ENCODE results near the gene CPT1C.
A peak's percentile ranks its signal among the peaks of the same experiment; 100 is the strongest.

CPT1C gene

GRCh38 chr19:49681830-49682229, 9.1 kb upstream of the CPT1C start:
- no peak for DNase-seq (ENCODE audit: low spot score)

- DNase-seq (ENCODE audit: low spot score) = no peak
Measured at GRCh38 chr19:49682274-49682673, 8.6 kb upstream of the CPT1C start.

GRCh38 chr19:49683814-49684250, 7.1 kb upstream of the CPT1C start:
- no peak for DNase-seq (ENCODE audit: low spot score)

- no peak for DNase-seq (ENCODE audit: low spot score)
Measured at GRCh38 chr19:49684251-49684982, 6.5 kb upstream of the CPT1C start.

GRCh38 chr19:49684983-49685553, 5.8 kb upstream of the CPT1C start:
- DNase-seq (ENCODE audit: low spot score) = no peak

- no peak for DNase-seq (ENCODE audit: low spot score)
Measured at GRCh38 chr19:49685845-49686332, 5.0 kb upstream of the CPT1C start.

- no peak for DNase-seq (ENCODE audit: low spot score)
Measured at GRCh38 chr19:49686503-49687088, 4.3 kb upstream of the CPT1C start.

GRCh38 chr19:49687150-49687549, 3.8 kb upstream of the CPT1C start:
- no peak for DNase-seq (ENCODE audit: low spot score)

- DNase-seq (ENCODE audit: low spot score) = no peak
Measured at GRCh38 chr19:49687566-49688316, 3.2 kb upstream of the CPT1C start.

GRCh38 chr19:49688531-49689132, 2.3 kb upstream of the CPT1C start:
- DNase-seq (ENCODE audit: low spot score) = no peak

GRCh38 chr19:49689133-49690078, 1.5 kb upstream of the CPT1C start, which contains the start of gene ADM5:
ADM5 (plus strand) TSS chr19:49689594; CDS start chr19:49689838, 244 bp downstream.
- DNase-seq (ENCODE audit: low spot score) = peak; percentile 21

- DNase-seq (ENCODE audit: low spot score) = no peak
Measured at GRCh38 chr19:49690079-49690655, 749 bp upstream of the CPT1C start.

GRCh38 chr19:49691243-49692146, 579 bp downstream of the CPT1C start:
- DNase-seq (ENCODE audit: low spot score) = peak; percentile 40

GRCh38 chr19:49692147-49692506, 1.2 kb downstream of the CPT1C start:
- DNase-seq (ENCODE audit: low spot score) = no peak

- no peak for DNase-seq (ENCODE audit: low spot score)
Measured at GRCh38 chr19:49696115-49696514, 5.2 kb downstream of the CPT1C start.

- no peak for DNase-seq (ENCODE audit: low spot score)
Measured at GRCh38 chr19:49696865-49697264, 5.9 kb downstream of the CPT1C start.

GRCh38 chr19:49699364-49699763, 8.4 kb downstream of the CPT1C start:
- DNase-seq (ENCODE audit: low spot score) = no peak

- DNase-seq (ENCODE audit: low spot score) = no peak
Measured at GRCh38 chr19:49700563-49700962, 9.6 kb downstream of the CPT1C start.

GRCh38 chr19:49701271-49701786, 10.4 kb downstream of the CPT1C start:
- DNase-seq (ENCODE audit: low spot score) = no peak
